Left hindlimb (tissue), 1 donor: ENCODE results near the gene SLC19A3.
"Not testable (repeated sequence)": the region's sequence is repeated elsewhere in the genome, so short reads cannot be mapped to it uniquely, and the experiment has no call there.

Experiments
- DNase-seq: peaks from one replicate; pipeline ENCODE4 v3.0.0-alpha.2; 2018

SLC19A3 gene

DNA sequence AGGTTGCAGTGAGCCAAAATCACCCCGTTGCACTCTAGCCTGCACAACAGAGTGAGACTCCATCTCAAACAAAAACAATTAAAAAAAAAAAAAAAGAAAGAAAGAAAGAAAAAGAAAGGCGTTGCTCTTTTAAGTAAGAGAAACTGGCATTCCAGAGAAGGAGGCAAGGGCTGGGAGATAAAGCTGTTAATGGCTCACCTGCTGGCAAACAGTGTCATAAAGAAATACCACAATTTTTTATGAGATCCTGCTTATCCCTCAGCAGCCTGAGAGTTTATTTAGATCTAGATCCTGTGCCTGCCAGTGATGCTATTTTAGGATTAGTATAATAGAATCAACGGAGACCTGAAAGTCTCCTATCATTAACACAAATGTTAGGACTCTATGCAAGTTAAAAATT is 16.3 kb downstream of the SLC19A3 start:
- DNase-seq = no peak

- DNase-seq = no peak
Observed at GRCh38 chr2:227696990-227697679, 20.7 kb downstream of the SLC19A3 start.

- no peak for DNase-seq
Observed at GRCh38 chr2:227687189-227687588, 30.6 kb downstream of the SLC19A3 start.

DNA sequence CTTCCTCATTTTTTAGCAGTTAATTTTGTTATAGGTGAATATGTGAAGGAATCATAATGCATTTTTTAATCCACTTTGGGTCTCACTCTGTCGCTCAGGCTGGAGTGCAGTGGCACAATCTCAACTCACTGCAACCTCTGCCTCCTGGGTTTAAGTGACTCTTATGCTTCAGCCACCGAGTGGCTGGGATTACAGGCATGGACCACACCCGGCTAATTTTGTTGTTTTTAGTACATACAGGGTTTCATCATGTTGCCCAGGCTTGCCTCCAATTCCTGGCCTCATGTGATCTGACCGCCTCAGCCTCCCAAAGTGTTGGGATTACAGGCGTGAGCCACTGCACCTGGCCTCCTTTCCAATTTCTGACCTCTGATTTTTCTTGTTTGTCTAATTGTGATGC is 33.6 kb downstream of the SLC19A3 start:
- DNase-seq = no peak

DNA sequence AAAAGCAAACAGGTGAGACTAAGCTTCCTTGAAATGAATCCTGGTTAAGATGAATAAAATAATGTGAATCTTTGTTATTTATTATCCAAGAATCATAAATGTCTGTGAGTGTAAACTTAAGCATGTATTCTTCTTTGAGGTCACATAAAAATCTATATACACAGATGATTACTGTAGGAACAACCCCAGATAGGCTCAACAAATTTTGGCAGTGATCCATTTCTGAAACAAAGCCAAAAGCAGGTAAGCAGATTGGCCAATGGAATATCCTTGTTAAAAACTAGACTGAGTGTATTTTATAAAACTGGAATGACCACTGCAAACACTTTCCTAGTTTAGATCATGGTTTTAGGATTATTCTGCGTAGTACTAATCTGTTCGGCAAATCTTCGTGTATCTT is 39.9 kb downstream of the SLC19A3 start:
- no peak for DNase-seq

GRCh38 chr2:227674485-227674884 is 43.3 kb downstream of the SLC19A3 start:
- no peak for DNase-seq

GRCh38 chr2:227673620-227674019 is 44.2 kb downstream of the SLC19A3 start:
- DNase-seq = not testable (repeated sequence)

DNA sequence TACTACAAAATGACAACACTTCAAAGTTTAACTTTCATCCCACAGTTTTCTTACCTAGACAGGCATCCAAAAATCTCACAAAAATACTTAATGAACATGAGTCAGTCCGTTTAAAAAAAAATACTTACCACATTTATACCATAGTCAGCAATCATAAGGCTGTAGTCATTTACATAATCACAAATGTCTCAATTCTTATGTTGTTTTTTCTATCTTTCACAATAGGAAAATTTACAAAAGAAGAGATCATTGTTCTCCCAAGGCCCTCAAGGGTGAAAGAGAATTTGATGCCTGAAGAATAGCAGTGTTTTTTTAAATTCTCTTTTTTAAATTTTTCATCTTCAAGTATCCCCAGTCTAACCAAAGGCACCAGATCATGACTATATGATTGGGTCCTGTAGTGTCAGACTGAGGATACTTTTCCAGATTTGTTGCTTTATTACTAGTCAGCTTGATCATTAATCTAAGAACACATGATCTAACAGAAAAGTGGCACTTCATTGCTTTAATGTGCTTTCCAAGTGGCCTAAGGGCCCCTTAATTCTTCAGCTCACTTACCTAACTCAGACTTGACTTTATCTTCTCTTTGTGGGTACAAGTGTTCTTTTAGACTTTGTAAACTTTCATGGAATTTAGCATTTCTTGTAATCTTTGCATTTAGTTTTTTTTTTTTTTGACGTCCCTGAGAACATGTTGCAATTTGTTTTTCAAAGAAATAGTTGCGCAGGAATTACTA is 46.5 kb downstream of the SLC19A3 start:
- DNase-seq = no peak

GRCh38 chr2:227666631-227667170 is 51.1 kb downstream of the SLC19A3 start, which contains the start of gene SCYGR5:
SCYGR5 (plus strand) TSS chr2:227666804; CDS start chr2:227666804, 0 bp downstream.
- not testable (repeated sequence) for DNase-seq

- DNase-seq = no peak
Observed at GRCh38 chr2:227665189-227665940, 52.5 kb downstream of the SLC19A3 start.

DNA sequence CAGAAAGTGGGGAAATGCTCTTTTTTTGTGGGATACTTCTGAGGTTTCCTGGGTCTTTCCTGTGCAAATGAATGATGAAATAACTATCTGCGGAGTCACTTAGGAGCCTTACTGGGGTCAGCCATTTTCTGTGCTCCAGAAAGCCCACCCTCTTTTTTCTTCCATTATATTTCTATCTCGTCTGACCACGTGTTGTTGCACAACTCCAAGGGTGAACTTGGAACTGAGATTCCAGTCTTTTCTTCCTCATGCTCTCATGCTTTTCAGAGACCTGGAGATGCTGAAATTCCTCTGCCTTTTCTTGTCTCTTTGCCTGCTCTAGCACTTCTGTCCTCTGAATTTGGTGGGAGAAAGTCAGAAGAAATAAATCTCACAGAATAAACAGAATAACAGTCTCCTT is 56.0 kb downstream of the SLC19A3 start:
- no peak for DNase-seq

GRCh38 chr2:227661025-227661649 is 56.7 kb downstream of the SLC19A3 start:
- DNase-seq = no peak

GRCh38 chr2:227657199-227657845 is 60.5 kb downstream of the SLC19A3 start:
- DNase-seq = no peak

DNA sequence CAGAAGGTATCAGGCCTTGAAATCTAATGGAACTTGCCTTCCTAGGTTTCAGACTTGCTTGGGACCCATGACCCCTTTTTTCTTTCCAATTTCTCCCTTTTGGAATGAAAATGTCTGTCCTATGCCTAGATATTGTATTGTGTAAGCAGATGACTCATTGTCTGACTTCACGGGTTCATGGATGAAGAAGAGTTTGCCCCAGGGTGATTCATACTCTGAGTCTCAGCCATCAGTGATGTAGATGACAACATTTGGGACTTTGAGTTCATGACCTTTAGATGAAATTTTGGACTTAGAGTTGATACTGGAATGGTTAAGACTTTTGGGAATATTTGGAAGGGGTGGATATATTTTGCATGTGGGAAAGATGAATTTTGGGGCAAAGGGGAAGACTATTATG is 62.4 kb downstream of the SLC19A3 start:
- DNase-seq = no peak

DNA sequence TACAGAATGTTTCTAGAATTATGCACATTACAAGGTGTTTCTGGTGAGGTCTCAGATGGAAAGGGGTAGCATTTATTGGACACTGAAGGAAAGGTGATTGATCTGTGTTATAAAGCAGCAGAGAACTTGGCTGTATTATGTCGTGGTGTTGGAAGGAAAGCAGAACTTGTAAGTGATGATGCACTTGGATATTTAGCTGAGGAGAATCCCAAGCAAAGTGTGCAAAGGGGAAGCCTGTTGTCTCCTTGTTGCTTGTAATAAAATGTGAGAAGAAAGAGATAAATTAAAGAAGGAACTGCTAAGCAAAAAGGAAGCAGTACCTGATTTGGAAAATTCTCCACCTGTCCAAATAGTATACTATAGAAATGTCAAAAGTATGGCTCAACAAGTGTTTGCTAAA is 63.4 kb downstream of the SLC19A3 start:
- DNase-seq = no peak

- no peak for DNase-seq
Observed at GRCh38 chr2:227653419-227653818, 64.4 kb downstream of the SLC19A3 start.

DNA sequence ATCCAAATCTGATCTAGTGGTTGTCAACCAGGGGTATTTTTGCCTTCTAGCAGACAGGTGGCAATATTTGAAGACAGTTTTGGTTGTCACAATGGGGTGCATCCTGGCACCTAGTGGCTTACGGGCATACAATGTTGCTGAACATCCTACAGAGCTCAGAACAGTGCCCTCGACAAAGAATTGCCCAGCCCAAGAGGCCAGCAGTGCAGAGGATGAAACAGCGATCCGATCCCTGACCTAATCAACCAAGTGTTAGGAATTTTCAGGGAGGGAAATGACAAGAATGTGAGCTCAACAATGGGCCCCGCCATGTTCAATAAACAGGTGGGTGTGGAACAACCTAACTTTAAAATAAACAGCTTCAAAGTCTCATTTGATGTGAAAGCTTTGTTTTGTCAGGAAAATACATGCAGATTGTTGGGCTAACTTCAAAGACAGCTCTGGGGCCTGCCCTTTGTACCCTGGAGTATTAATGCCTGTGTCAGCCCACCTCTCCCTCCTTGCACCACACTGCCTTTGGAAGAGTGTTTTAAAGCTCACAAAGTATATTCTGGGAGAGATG is 73.8 kb downstream of the SLC19A3 start:
- DNase-seq = no peak

- DNase-seq = no peak
Observed at GRCh38 chr2:227642656-227643055, 75.2 kb downstream of the SLC19A3 start.

GRCh38 chr2:227634201-227634600 is 83.6 kb downstream of the SLC19A3 start:
- no peak for DNase-seq
